ENCODE data around the gene MED12L.

DNA sequence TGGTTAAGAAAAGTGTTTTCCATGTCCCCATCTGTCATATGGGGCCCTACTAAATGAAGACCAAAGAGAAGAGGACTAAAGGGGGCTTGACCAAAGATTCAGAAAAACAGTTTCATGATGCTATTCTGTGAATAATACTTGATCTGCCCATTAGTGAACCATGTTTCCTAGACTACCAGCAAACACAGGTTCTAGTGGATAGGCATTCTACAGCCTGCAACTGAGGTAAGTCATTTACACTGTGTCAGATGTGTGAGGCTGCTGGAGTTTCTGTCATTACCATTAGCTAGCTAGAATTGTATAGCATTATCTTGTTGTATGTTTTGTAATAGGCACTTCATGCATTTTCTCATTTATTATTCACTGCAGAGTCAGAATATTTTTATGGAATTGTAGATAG is 111.0 kb downstream of the MED12L start:
- TF ChIP-seq, protein P1, sequence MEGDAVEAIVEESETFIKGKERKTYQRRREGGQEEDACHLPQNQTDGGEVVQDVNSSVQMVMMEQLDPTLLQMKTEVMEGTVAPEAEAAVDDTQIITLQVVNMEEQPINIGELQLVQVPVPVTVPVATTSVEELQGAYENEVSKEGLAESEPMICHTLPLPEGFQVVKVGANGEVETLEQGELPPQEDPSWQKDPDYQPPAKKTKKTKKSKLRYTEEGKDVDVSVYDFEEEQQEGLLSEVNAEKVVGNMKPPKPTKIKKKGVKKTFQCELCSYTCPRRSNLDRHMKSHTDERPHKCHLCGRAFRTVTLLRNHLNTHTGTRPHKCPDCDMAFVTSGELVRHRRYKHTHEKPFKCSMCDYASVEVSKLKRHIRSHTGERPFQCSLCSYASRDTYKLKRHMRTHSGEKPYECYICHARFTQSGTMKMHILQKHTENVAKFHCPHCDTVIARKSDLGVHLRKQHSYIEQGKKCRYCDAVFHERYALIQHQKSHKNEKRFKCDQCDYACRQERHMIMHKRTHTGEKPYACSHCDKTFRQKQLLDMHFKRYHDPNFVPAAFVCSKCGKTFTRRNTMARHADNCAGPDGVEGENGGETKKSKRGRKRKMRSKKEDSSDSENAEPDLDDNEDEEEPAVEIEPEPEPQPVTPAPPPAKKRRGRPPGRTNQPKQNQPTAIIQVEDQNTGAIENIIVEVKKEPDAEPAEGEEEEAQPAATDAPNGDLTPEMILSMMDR (IDR thresholded peaks at IDR 0.05; ENCODE audit: poor library complexity, severe bottlenecking), result no peak
- no peak for TF ChIP-seq SMC3 (conservative IDR thresholded peaks at IDR 0.05; ENCODE audit: poor library complexity)
- no peak for TF ChIP-seq EZH2 (IDR thresholded peaks at IDR 0.05; ENCODE audit: borderline replicate concordance, insufficient read depth, low read length, poor library complexity, severe bottlenecking)
- TF ChIP-seq TAF1 (IDR thresholded peaks at IDR 0.05; ENCODE audit: low read depth), result no peak
- no peak for TF ChIP-seq EP300 (conservative IDR thresholded peaks at IDR 0.05; ENCODE audit: poor library complexity, severe bottlenecking)
- no peak for TF ChIP-seq POLR2AphosphoS5 (IDR thresholded peaks at IDR 0.05)
- TF ChIP-seq RAD21 (conservative IDR thresholded peaks at IDR 0.05), result no peak
